ENCODE measurements around the gene ABHD2.
A peak's percentile ranks its signal among the peaks of the same experiment; 100 is the strongest.
"Not testable (repeated sequence)": the region's sequence is repeated elsewhere in the genome, so short reads cannot be mapped to it uniquely, and the experiment has no call there.

The ABHD2 gene

GRCh38 chr15:89243691-89244573 is 155.7 kb downstream of the ABHD2 start, which contains the start of gene FANCI:
Gene FANCI, plus strand, starts transcription at chr15:89243979. Its CDS starts 3,669 bp downstream, at chr15:89247648.
- H3K4me3 ChIP-seq (ENCODE audit: low read depth, low read length) = peak within 1 kb of the TSS; percentile 97
- TF ChIP-seq, protein P1, sequence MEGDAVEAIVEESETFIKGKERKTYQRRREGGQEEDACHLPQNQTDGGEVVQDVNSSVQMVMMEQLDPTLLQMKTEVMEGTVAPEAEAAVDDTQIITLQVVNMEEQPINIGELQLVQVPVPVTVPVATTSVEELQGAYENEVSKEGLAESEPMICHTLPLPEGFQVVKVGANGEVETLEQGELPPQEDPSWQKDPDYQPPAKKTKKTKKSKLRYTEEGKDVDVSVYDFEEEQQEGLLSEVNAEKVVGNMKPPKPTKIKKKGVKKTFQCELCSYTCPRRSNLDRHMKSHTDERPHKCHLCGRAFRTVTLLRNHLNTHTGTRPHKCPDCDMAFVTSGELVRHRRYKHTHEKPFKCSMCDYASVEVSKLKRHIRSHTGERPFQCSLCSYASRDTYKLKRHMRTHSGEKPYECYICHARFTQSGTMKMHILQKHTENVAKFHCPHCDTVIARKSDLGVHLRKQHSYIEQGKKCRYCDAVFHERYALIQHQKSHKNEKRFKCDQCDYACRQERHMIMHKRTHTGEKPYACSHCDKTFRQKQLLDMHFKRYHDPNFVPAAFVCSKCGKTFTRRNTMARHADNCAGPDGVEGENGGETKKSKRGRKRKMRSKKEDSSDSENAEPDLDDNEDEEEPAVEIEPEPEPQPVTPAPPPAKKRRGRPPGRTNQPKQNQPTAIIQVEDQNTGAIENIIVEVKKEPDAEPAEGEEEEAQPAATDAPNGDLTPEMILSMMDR (IDR thresholded peaks at IDR 0.05; ENCODE audit: insufficient read depth, low read depth, low read length, missing control alignments) = peak; percentile 50
- peak; percentile 97 for DNase-seq (ENCODE audit: low read depth)

DNA sequence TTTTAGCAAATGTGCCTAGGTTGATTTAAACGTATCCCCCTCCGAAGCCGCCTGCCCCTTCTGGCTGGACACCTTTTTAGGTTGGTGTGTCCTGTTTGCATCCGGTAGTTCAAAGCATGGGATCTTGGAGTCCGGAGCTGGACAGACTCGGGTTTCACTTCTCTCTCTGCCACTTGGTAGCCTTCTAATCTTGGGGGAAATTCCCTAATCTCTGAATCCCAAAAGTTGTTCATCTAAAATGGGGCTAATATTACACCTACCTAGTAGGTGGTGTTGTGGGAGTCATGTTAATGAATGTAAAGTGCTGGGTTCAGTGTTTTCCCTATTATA is 156.3 kb downstream of the ABHD2 start:
- H3K4me3 ChIP-seq (ENCODE audit: low read depth, low read length) = peak overlapping the region; percentile 97
- TF ChIP-seq, protein P1 (IDR thresholded peaks at IDR 0.05; ENCODE audit: insufficient read depth, low read depth, low read length, missing control alignments) = no peak
- DNase-seq (ENCODE audit: low read depth) = peak; percentile 56

GRCh38 chr15:89247446-89247845 is 159.2 kb downstream of the ABHD2 start:
- TF ChIP-seq, protein P1 (IDR thresholded peaks at IDR 0.05; ENCODE audit: insufficient read depth, low read depth, low read length, missing control alignments) = no peak
- no peak for DNase-seq (ENCODE audit: low read depth)
- no peak overlapping the region for H3K4me3 ChIP-seq (ENCODE audit: low read depth, low read length)

DNA sequence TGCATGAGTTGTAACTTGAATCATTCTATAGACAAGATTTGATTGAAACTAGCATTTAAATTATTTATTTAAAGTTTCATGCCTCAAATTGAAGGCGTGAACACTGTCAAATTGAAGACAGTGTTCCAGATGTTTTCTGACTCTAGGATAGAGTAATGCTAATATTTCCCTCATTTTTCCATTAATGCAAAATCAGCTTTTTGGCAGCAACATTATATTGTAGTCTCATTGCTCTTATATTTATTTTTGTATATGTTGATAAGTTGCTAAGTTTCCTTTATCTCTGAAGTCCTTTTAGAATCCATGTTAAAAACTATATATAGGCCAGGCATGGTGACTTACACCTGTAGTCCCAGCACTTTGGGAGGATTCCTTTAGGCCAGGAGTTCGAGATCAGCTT is 160.3 kb downstream of the ABHD2 start:
- TF ChIP-seq, protein P1 (IDR thresholded peaks at IDR 0.05; ENCODE audit: insufficient read depth, low read depth, low read length, missing control alignments) = no peak
- DNase-seq (ENCODE audit: low read depth) = no peak
- no peak overlapping the region for H3K4me3 ChIP-seq (ENCODE audit: low read depth, low read length)

DNA sequence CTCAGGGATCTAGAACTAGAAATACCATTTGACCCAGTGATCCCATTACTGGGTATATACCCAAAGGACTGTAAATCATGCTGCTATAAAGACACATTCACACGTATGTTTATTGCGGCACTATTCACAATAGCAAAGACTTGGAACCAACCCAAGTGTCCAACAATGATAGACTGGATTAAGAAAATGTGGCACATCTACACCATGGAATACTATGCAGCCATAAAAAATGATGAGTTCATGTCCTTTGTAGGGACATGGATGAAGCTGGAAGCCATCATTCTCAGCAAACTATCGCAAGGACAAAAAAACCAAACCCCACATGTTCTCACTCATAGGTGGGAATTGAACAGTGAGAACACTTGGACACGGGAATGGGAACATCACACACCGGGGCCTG is 161.9 kb downstream of the ABHD2 start:
- not testable (repeated sequence) for H3K4me3 ChIP-seq (ENCODE audit: low read depth, low read length); DNase-seq (ENCODE audit: low read depth)

Data from GM12865 (cell line).